Activated naive CD8-positive, alpha-beta T cell (primary cell): Measurements from ENCODE around the gene BICDL2.

Experiments
- H3K27ac Mint-ChIP-seq: one replicate; pipeline ENCODE4 v1.8.0; 2021; ENCODE audit warnings: mixed read lengths
- H3K27me3 Mint-ChIP-seq: one replicate; pipeline ENCODE4 v1.8.0; 2021; ENCODE audit warnings: mixed read lengths
- H3K36me3 Mint-ChIP-seq: one replicate; pipeline ENCODE4 v1.8.0; 2021; ENCODE audit warnings: mixed read lengths
- H3K4me1 Mint-ChIP-seq: one replicate; pipeline ENCODE4 v1.8.0; 2021; ENCODE audit warnings: low read depth, mixed read lengths
- H3K4me3 Mint-ChIP-seq: one replicate; pipeline ENCODE4 v1.8.0; 2021; ENCODE audit warnings: mild to moderate bottlenecking, mixed read lengths
- H3K9me3 Mint-ChIP-seq: one replicate; pipeline ENCODE4 v1.8.0; 2021; ENCODE audit warnings: low read depth, mixed read lengths

BICDL2 gene

DNA sequence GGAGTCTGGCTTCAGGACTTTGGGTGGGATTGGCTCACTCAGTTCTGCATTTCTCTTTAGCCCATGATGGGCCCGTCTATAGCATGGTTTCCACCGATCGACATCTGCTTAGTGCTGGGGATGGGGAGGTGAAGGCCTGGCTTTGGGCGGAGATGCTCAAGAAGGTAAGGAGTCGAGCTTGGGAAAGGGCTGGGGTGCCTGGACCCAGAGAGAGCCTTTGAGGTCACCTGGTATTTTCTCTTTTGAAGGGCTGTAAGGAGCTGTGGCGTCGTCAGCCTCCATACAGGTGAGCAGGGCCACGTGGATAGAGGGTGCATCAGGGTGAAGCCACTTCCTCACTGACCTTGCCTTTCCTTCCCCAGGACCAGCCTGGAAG is 10.8 kb downstream of the BICDL2 start:
- H3K4me3 Mint-ChIP-seq, result no peak overlapping the region
- peaks cover 6% of the 10 kb centered on the region for H3K27me3 Mint-ChIP-seq
- H3K27ac Mint-ChIP-seq, result no peak overlapping the region
- H3K4me1 Mint-ChIP-seq, result peaks cover 45% of the 10 kb centered on the region
- H3K36me3 Mint-ChIP-seq, result no peaks in the 10 kb centered on the region
- H3K9me3 Mint-ChIP-seq, result no peaks in the 10 kb centered on the region

DNA sequence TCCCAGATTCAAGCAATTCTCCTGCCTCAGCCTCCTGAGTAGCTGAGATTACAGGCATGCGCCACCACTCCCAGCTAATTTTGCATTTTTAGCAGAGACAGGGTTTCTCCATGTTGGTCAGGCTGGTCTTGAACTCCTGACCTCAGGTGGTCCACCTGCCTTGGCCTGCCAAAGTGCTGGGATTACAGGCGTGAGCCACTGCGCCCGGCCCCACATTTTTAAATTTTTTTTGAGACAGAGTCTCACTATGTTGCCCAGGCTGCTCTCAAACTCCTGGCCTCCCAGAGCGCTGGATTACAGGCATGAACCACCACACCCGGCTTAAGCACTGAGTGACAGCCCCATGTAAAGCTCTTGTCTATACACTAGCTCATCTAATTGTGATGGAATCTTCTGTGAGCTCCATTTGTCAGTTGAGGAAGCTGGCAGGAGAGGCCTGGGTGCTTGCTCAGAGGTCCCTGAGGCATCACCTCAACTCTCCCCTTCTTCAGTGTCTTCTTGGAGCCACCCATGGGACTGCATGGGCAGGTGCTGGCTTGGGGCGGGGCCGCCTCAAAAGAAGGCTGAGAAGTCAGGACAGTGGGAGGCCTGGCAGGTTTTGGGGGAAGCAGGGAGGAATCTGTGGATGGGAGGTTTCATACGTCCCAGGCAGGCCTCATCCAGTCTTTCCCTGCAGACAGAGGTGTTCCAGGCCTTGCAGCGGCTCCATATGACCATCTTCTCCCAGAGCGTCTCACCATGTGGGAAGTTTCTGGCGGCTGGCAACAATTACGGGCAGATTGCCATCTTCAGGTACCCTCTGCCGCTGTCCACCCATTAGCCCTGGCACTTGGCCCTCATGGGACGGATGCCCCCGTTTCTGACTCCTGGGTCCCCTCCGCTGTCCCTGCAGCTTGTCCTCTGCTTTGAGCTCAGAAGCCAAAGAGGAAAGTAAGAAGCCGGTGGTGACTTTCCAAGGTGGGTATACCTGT is 11.4 kb downstream of the BICDL2 start:
- H3K36me3 Mint-ChIP-seq, result no peaks in the 10 kb centered on the region
- no peak overlapping the region for H3K27ac Mint-ChIP-seq
- H3K9me3 Mint-ChIP-seq, result no peaks in the 10 kb centered on the region
- H3K4me3 Mint-ChIP-seq, result peak overlapping the region; percentile 5
- peaks cover 48% of the 10 kb centered on the region for H3K4me1 Mint-ChIP-seq
- H3K27me3 Mint-ChIP-seq, result peaks cover 6% of the 10 kb centered on the region

DNA sequence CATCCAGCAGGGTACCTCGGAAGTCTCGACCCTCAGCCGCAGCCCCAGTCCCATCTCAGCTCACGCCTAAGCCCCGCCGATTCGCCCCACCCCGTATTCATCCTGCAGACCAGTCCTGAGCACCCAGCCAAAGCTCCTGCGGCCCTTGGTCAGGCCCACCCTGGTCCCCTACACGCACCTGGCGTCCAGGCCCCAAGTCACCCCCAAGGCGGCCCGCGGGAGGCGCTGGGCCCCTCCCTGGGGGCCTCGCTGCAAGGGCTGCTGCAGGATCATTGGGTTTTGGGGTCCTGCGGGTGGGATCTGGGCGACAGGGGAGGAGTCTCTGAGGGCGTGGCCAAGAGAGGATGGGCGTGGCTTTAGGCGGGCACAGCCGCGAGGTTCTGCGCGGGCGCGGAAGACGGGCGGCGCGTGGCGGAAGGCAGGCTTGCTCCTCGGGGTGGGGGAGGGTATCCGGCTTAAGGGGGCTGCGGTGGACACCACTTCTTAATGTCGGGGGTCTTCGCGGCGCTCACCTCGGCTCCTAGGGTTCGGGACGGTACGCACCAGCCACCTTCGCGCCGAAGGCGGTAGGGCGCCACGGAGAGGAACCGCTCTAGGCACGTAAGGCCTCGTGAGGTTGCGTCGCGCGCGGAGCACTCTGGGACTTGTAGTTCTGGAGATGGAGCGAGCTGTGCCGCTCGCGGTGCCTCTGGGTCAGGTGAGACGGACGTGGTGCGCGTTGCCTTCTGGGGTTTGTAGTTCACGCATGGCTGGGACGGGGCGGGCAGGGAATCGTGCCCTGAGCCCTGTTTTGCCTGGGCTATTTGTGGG is 12.9 kb downstream of the BICDL2 start, which contains the start of the genes HCFC1R1 and THOC6:
HCFC1R1 (minus strand) TSS at position 274 of the 810 bp plus-strand sequence; CDS start at position 273, 1 bp downstream.
THOC6 (plus strand) TSS at position 367 of the 810 bp plus-strand sequence; CDS start at position 659, 292 bp downstream.
- Mint-ChIP-seq H3K36me3 (no peaks in the 10 kb centered on the region), H3K9me3 (no peaks in the 10 kb centered on the region), H3K4me1 (peaks cover 46% of the 10 kb centered on the region), H3K27me3 (peaks cover under 1% of the 10 kb centered on the region), H3K27ac (peak within 1 kb of the TSS; percentile 96), H3K4me3 (peak within 1 kb of the TSS; percentile 87)

DNA sequence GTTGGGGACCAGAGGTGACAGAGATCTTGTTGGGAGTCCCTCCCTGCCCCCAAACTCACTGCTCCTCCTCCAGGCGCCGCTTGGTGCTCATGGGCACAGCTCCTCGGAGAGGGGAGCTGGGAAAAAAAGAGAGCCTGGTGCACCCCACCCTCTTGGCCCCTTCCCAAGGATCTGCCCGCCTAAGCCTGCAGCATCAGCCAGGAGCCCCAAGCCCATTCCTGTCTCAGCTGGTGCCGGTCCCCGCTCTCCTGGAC is 13.4 kb downstream of the BICDL2 start:
- peaks cover 43% of the 10 kb centered on the region for H3K4me1 Mint-ChIP-seq
- peak overlapping the region; percentile 87 for H3K4me3 Mint-ChIP-seq
- H3K9me3 Mint-ChIP-seq, result no peaks in the 10 kb centered on the region
- H3K27ac Mint-ChIP-seq, result peak overlapping the region; percentile 96
- no peaks in the 10 kb centered on the region for H3K36me3 Mint-ChIP-seq
- no peaks in the 10 kb centered on the region for H3K27me3 Mint-ChIP-seq

DNA sequence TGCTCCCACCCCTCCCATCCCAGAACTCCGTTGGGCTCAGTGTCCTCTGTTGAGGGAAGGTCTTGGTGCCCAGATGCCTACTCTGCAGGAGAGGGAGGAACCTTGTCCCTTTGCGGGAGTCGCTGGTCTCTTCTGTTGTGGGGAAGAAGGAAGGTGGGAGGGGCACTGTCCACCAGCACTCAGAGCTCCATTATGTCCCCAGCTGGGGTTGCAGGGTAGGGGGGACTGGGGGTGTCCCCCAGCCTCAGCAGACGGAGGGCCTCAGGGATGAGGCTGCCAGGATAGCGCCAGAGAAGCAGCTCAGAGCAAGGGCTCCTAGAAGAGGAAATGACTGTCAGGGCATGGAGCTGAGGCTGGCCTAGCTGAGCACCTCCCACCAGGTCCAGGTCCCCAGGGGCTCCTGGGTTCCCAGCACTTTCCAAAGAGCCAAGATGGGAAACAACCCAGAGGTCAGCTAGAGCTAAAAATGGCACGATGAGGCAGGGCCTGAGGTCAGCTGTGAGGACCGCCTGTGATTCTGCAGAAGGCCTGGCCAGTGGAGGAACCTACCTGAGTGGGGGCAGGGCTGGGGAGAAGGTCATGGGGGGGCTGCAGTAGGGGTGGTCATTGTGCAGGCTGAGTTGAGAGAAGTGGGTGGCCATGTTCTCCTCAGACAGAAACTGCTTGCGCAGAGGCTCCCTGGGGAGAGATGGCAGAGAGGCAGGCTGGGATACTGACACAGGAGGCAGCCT is 13.9 kb downstream of the BICDL2 start:
- peak overlapping the region; percentile 96 for H3K27ac Mint-ChIP-seq
- no peaks in the 10 kb centered on the region for H3K27me3 Mint-ChIP-seq
- H3K4me1 Mint-ChIP-seq, result peaks cover 45% of the 10 kb centered on the region
- H3K36me3 Mint-ChIP-seq, result no peaks in the 10 kb centered on the region
- peak overlapping the region; percentile 87 for H3K4me3 Mint-ChIP-seq
- no peaks in the 10 kb centered on the region for H3K9me3 Mint-ChIP-seq

DNA sequence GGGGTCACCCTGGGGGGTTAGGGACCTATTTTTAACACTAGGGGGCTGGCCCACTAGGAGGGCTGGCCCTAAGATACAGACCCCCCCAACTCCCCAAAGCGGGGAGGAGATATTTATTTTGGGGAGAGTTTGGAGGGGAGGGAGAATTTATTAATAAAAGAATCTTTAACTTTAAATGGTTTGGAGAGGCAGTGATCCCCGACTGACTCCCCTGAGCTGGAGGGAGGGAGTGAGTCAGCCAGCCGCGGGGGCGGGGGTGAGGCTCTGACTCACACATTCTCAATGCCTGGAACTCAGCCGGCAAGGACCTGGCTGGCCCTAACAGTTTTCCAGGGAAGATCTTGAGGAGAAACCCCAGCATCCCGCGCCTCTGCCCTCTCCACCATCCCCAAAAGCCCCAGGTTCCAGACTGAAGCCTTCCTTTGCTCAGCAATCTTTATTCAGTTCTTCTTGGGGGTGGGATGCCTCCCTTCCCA is 14.5 kb downstream of the BICDL2 start:
- Mint-ChIP-seq H3K27ac (peak overlapping the region; percentile 96), H3K9me3 (no peaks in the 10 kb centered on the region), H3K4me3 (peak overlapping the region; percentile 87), H3K4me1 (peaks cover 45% of the 10 kb centered on the region), H3K27me3 (no peaks in the 10 kb centered on the region), H3K36me3 (no peaks in the 10 kb centered on the region)

DNA sequence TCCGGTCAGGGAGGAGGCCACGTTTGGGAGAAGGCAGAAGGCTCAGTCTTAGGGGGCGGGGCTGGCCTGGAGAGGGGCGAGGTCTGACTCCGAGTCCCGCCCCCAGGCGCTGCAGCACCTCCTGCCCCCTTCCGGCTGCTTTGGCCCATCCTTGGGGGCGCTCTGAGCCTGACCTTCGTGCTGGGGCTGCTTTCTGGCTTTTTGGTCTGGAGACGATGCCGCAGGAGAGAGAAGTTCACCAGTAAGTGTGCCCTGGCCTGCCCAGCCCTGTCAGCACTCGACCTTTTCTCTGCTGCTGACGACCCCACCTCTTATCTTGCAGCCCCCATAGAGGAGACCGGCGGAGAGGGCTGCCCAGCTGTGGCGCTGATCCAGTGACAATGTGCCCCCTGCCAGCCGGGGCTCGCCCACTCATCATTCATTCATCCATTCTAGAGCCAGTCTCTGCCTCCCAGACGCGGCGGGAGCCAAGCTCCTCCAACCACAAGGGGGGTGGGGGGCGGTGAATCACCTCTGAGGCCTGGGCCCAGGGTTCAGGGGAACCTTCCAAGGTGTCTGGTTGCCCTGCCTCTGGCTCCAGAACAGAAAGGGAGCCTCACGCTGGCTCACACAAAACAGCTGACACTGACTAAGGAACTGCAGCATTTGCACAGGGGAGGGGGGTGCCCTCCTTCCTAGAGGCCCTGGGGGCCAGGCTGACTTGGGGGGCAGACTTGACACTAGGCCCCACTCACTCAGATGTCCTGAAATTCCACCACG is 15.1 kb downstream of the BICDL2 start:
- Mint-ChIP-seq H3K4me3 (peak overlapping the region; percentile 87), H3K4me1 (peaks cover 45% of the 10 kb centered on the region), H3K27ac (peak overlapping the region; percentile 96)

DNA sequence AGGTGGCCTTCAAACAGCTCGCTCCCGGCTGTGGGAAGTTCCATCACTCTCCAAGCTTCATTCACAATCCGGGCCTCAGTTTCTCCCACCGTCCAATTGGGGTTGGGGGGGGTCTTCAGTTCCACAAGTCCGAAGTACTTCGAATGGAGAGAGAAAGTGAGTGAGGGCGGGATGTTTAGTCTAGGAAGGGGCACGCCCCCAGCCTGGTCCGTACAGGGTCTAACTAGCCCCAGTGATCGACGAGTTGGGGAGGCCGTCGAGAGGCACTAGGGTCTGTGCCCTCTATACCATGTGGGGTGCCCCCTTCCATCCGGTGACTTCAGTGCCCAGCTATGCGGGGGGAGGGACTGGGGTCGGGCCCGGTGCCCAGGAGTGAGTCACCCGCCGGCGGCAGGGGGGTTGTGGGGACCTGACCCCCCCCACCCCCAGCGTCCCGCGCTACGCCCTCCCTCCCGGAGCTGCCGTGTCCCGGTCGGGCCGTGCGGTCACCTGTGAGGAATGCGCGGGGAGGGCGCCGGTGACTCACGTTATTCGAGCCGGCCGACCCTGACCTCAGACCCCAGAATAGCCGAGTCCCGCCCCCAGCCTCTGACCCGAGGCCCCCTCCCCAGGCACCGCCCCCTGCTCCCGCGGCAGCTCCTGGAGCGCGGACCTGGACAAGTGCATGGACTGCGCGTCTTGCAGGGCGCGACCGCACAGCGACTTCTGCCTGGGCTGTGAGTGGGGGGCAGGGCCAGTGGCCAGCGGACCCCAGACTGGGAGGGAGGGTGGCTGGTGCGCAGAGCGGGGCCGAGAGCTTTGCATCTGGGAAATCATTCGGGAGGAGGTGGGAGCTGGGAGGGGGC is 15.9 kb downstream of the BICDL2 start:
- peak overlapping the region; percentile 96 for H3K27ac Mint-ChIP-seq
- H3K9me3 Mint-ChIP-seq, result no peaks in the 10 kb centered on the region
- H3K27me3 Mint-ChIP-seq, result no peaks in the 10 kb centered on the region
- peaks cover 45% of the 10 kb centered on the region for H3K4me1 Mint-ChIP-seq
- H3K36me3 Mint-ChIP-seq, result no peaks in the 10 kb centered on the region
- peak overlapping the region; percentile 87 for H3K4me3 Mint-ChIP-seq

More for the DNA sequence above, 15.1 kb downstream of the BICDL2 start:
- H3K9me3 Mint-ChIP-seq, result no peaks in the 10 kb centered on the region
- H3K36me3 Mint-ChIP-seq, result no peaks in the 10 kb centered on the region
- no peaks in the 10 kb centered on the region for H3K27me3 Mint-ChIP-seq

DNA sequence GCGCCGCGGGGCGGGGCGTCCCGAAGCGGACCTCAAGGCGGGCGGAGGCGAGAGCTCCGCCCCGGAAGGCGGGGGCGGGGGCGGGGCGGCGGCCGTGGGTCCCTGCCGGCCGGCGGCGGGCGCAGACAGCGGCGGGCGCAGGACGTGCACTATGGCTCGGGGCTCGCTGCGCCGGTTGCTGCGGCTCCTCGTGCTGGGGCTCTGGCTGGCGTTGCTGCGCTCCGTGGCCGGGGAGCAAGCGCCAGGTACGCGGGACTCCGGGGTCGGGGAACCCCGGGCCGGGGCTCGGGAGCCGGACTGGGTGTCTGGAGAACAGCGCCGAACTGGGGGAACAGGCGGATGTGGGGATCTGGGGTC is 16.5 kb downstream of the BICDL2 start, which contains the start of gene TNFRSF12A:
TNFRSF12A (plus strand) TSS at position 122 of the 357 bp plus-strand sequence; CDS start at position 152, 30 bp downstream.
- Mint-ChIP-seq H3K4me3 (peak within 1 kb of the TSS; percentile 89), H3K27ac (peak within 1 kb of the TSS; percentile 96), H3K4me1 (peaks cover 45% of the 10 kb centered on the region), H3K36me3 (no peaks in the 10 kb centered on the region), H3K9me3 (no peaks in the 10 kb centered on the region), H3K27me3 (no peaks in the 10 kb centered on the region)

DNA sequence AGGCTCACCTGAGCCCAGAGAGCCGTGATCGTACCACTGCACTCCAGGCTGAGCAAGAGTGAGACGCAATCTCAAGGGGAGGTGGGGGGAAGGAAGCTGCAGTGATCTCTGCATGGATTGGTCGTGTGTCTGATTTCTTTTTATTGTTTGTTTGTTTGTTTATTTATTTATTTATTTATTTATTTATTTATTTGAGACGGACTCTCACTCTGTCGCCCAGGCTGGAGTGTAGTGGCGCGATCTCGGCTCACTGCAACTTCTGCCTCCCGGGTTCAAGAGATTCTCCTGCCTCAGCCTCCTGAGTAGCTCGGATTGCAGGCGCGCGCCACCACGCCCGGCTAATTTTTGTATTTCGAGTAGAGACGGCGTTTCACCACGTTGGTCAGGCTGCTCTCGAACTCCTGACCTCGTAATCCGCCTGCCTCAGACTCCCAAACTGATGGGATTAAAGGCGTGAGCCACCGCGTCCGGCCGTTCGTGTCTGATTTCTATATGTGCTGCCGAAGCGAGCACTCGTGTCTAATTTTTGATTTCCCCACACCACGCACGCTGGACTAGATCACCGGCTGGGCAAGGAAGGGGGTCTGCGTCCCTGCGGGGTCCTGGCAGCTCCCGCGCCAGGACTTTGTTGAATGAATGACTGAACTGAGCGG is 17.0 kb downstream of the BICDL2 start:
- Mint-ChIP-seq H3K27ac (peak overlapping the region; percentile 70), H3K36me3 (no peaks in the 10 kb centered on the region), H3K4me1 (peaks cover 45% of the 10 kb centered on the region), H3K9me3 (no peaks in the 10 kb centered on the region), H3K27me3 (no peaks in the 10 kb centered on the region), H3K4me3 (peak overlapping the region; percentile 89)

DNA sequence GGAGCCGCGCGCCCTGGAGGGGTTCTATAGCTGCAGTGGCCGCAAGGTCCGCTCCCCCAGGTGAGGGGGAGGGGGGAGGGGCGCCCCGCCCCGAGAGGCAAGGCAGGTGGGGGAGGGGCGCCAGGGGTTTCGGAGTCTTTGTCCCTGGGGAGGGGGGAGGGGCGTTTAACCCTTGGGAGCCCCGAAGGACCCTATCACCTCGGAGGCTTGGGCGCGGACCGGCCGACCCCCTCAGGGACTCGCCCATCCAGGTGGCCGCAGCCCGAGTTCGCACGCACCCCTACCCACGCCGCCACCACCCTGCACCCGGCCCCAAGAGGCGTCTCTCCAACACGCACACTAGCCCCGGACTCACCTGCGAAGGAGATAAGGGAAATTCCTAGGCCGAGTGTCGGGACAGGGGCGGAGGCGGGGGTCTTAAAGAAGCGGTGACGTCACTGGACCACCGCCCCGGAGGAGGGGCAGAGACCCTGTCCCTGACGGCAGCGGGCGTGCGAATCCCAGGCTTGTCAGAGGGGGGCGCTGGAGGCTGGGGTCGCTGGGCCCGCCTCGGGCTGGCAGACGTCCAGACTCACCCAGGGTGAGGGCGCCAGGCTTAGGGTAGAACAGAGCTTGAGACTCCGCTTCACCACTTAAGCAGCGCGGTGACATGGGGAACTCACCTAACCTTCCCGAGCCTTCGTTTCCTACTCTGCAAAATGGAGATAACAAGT is 18.8 kb downstream of the BICDL2 start, which contains the start of gene CLDN6:
CLDN6 (minus strand) TSS at position 390 of the 713 bp plus-strand sequence. CDS start 2,162 bp downstream, outside the sequence.
- Mint-ChIP-seq H3K36me3 (no peaks in the 10 kb centered on the region), H3K27ac (no peak within 1 kb of the TSS), H3K27me3 (no peaks in the 10 kb centered on the region), H3K4me1 (peaks cover 36% of the 10 kb centered on the region), H3K4me3 (peak within 1 kb of the TSS; percentile 76), H3K9me3 (no peaks in the 10 kb centered on the region)

DNA sequence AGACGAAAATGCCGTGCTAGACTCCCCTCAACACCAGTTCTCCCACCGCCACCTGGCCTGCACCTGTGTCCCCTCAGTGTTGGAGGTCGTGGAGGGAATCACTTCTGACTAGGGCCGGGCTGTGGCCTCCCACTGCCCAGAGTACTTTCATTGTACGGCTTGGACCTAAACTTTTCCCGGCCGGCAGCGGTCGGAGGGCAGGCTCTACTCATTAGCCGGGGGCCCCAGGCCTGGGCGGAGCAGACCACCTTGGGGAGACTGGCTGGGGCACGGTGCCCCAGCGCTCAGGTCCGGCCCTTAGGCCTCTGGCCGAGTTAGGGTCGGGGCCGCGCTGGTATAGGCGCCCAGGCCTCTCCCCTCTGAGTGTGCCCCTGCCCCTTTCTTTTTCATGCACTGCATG is 19.4 kb downstream of the BICDL2 start:
- H3K4me3 Mint-ChIP-seq, result no peak overlapping the region
- no peaks in the 10 kb centered on the region for H3K9me3 Mint-ChIP-seq
- H3K27ac Mint-ChIP-seq, result no peak overlapping the region
- peaks cover 30% of the 10 kb centered on the region for H3K4me1 Mint-ChIP-seq
- H3K27me3 Mint-ChIP-seq, result no peaks in the 10 kb centered on the region
- no peaks in the 10 kb centered on the region for H3K36me3 Mint-ChIP-seq
